GM12801 (cell line): ENCODE results near the gene MVK.

Experiments
- TF ChIP-seq, protein P1 (sequence below): IDR thresholded peaks from one replicate; pipeline ENCODE4 v1.5.1; 2011; ENCODE audit warnings: control low read depth; ENCODE audit not compliant: insufficient read length; ENCODE audit errors: extremely low read depth

The MVK gene

DNA sequence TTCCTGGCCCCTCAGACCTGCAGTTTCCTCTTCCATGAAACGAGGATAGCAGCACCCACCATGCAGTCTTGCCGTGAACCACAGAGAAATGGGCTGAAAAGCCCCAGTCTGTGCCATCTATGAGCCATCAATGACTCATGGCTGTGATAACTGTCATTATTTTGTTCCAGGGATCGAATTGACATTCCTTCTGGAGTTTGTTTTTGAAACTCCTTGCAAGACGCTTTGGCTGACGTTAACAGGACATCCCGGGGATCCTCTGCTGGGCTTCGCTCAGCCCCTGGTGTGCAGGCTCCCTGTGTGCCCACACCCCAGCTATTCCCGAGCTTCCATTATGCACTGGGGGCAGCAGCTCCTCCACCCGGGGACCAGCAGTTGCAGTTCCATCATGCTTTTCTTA, 34.1 kb upstream of the MVK start:
- TF ChIP-seq, protein P1, sequence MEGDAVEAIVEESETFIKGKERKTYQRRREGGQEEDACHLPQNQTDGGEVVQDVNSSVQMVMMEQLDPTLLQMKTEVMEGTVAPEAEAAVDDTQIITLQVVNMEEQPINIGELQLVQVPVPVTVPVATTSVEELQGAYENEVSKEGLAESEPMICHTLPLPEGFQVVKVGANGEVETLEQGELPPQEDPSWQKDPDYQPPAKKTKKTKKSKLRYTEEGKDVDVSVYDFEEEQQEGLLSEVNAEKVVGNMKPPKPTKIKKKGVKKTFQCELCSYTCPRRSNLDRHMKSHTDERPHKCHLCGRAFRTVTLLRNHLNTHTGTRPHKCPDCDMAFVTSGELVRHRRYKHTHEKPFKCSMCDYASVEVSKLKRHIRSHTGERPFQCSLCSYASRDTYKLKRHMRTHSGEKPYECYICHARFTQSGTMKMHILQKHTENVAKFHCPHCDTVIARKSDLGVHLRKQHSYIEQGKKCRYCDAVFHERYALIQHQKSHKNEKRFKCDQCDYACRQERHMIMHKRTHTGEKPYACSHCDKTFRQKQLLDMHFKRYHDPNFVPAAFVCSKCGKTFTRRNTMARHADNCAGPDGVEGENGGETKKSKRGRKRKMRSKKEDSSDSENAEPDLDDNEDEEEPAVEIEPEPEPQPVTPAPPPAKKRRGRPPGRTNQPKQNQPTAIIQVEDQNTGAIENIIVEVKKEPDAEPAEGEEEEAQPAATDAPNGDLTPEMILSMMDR = no peak

DNA sequence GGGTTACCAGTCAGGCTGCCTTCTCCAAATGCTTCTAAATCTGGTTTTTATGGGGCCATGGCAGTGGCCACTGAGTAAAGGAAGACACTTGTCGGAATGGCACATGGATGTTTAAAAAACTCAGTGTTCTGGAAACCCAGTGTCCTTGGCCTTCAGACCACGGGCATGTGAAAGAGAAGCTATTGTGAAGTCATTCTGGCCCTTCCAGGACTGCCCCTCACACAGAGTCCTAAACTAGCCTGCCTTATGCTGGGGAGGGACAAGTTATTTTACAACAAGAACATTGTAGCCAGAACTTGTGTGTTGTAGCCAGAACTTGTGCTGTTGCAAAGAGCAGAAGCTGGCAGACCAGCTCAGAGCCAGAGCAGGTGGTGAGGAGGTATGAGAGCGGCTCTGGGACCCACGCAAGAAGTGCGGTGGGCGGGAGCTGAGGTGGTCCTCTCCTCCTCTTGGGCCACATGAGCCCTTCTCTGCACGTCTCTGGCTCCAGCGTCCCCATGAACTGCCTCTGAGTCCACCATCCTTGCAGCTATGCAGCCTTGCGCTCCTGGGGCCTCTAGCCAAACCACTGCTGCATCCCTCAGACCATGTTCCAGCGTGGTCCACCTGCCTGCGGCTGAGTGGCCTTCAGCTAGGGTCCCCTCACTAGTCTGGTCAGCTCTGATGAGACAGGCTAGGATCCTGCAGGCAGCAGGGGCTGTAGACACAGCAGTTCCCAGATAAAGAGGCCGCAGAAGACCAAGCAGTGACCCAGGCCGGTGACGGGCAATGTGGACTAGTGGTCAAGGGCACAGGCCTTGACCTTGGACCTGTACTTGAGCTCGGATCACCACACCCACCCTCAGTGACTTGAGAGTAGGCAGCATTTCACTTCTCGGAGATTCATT, 32.8 kb upstream of the MVK start:
- TF ChIP-seq, protein P1 = no peak

DNA sequence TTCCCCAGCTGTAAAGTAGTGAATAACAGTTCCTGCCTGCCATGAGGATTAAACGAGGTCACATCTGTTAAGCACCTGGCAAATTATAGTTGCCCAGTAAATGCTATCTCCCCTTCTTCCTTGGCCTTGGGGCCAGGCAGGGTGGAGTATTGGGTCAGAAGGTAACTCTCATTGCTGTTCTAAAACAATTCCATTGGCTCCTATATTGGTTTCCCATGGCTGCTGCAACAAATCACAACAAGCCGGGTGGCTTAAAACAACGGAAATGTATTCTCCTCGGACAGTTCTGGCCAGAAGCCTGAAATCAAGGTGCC, 32.2 kb upstream of the MVK start:
- TF ChIP-seq, protein P1 = no peak

DNA sequence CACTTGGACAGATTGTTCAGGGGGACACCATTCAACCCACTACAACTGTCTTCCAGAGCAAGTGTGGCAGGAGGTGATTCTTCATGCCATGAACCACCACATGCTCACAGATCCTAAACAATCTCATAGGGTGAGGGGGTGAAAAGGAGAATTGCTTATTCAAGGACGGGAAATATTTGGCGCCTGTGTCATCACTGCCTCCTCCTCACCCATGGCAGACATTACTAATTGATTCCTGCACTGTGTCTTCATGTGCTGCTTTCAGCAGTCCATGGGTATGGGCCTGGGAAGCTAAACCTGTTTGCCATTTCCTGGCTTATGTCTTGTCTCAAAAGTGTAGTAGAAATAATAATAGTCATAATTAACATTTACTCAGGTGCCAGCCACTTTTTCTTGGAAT, 31.6 kb upstream of the MVK start:
- TF ChIP-seq, protein P1 = no peak

DNA sequence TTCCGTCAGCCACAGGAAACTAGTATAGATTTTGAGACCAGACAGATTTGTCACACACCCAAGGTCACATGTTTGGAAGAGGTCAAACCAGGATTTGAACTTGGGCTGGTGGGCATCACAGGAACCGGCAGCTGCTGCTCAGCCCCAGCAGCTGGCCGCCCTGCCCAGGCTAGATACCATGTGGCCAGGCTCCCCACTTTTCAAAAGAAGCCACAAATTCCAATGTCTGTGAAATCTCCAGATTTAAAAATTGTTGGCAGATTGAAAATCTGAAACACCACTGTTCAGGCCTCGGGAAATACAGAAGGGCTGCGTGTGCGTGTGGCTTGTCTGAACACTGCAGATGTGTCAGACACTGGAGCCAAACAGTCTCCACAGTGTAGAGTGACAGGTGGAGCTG, 30.7 kb upstream of the MVK start:
- TF ChIP-seq, protein P1 = no peak

DNA sequence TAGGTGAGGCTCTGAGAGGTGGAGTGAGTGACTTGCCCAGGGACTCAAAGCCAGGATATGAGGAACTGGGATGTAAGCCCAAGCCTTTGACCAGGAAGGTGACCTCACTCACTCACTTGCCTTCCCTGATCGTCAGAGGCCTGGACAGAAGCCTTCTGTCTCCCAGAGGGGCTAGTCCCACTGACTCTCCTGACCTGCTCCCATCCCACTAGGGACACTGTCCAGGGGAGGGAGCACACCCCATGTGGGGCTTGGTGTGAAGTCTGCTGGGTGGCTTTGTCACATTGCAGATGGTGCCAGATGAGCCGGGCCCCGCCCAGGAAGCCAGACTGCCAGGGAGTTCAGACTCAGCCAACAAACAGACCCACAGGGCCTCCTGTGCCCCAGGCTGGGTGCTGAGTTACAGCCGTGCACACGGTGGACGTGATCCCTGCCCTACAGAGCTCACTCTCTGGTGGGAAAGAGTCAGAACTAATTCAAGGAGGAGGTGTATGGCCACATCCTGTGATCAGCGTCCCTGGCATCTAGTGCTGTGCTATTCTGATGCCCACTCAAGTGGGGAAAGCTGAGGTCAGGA, 28.6 kb upstream of the MVK start:
- TF ChIP-seq, protein P1 = no peak

DNA sequence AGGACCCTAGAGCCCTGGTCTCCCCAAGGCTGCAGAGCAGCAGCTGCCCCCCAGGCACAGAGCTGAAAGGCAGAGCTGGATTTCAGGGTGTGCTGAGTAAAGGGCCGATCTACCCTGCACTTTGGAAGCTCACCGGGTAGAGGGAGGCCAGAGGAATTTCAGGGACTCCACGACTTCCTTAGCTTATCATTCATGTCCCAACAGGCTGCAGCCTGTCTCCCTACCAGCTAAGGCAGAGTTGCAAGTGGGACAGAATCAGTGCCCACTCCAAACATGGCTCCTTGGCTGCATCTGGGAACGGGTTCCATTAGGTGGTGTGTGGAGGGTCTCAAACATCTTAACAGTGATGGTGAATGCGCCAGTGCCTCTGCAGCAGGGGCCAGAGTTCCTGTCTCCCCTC, 27.8 kb upstream of the MVK start:
- TF ChIP-seq, protein P1 = no peak
